ENCODE measurements around the gene LLCFC1.

The LLCFC1 gene

GRCh38 chr7:142950235-142950634 lies 11.0 kb downstream of the LLCFC1 start:
- no peak overlapping the region for H3K4me3 ChIP-seq (ENCODE audit: low read depth, low read length)
- CTCF ChIA-PET: no interaction called here
- POLR2A ChIA-PET: no interaction called here
- no peak for TF ChIP-seq CTCF (IDR thresholded peaks at IDR 0.05; ENCODE audit: insufficient read depth, low read length, missing control alignments)
- DNase-seq (ENCODE audit: low read depth, low spot score): no peak

DNA sequence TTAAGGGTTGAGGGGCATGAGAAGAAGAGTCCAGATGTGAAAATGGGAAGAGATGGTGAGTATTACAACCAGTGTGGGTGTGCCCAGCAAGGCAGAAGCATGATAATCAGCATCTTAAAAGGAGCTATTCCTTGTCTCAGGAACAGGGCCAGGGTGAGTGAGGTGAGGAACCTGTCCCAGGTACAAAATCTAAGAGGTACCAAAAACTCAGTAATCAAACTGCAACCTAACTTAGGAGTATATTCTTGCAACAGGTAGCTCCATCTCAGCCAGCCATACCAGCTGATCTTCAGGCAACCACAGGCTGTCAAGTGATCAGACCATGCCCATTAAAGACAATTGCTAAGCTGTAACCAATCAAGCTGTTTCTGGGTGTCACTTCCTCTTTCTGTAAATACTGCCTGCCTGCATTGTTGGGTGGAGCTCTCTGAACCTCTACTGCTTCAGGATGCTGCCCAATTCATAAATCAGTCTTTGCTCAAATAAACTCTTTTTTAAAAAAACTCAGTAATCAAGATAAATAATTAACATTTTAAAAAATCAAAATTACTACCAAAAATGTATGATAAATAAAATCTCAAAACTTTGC lies 15.5 kb downstream of the LLCFC1 start:
- no peak for DNase-seq (ENCODE audit: low read depth, low spot score)
- CTCF ChIA-PET: no interaction called here
- no peak overlapping the region for H3K4me3 ChIP-seq (ENCODE audit: low read depth, low read length)
- no peak for TF ChIP-seq CTCF (IDR thresholded peaks at IDR 0.05; ENCODE audit: insufficient read depth, low read length, missing control alignments)
- POLR2A ChIA-PET: no interaction called here

DNA sequence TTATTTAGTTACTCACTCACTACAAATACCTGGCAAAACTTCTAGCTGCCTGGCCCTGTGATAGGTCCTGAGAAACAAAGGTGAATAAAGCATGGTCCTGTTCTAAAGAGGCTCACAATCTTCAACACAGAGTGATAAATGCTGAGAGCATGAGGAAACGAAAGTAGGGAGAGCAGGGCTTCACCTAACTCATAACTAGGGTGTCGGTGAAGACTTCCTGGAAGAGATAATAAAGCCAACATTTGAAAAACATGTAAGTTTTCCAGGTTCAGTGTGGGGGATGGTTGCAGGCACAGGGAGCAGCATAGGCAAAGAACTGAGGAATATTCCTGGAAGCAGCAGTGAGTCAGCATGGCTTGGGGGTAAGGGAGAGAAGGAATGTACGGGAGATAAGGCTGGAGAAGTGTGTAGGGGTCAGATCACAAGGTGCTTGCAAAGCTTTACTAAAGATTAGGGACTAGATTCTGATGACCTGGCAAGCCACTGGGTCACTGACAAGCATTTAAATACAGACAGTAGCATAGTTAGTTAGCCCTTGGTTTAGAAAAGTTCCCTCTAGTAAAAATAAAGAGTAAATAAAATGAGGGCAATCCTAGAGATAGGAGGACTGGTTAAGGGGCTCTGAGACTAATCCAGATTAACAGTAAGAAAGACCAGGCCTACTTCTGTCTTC lies 17.8 kb downstream of the LLCFC1 start:
- no peak for TF ChIP-seq CTCF (IDR thresholded peaks at IDR 0.05; ENCODE audit: insufficient read depth, low read length, missing control alignments)
- no peak for DNase-seq (ENCODE audit: low read depth, low spot score)
- ChIA-PET POLR2A (no interaction called here), CTCF (interaction anchor here (1.3 kb wide), 1 partner anchor 258 kb away, joined by 3 read pairs; no protein-coding TSS in a partner anchor)
- no peak overlapping the region for H3K4me3 ChIP-seq (ENCODE audit: low read depth, low read length)

GRCh38 chr7:142957723-142958122 lies 18.4 kb downstream of the LLCFC1 start:
- POLR2A ChIA-PET: no interaction called here
- no peak for TF ChIP-seq CTCF (IDR thresholded peaks at IDR 0.05; ENCODE audit: insufficient read depth, low read length, missing control alignments)
- no peak overlapping the region for H3K4me3 ChIP-seq (ENCODE audit: low read depth, low read length)
- CTCF ChIA-PET: interaction anchor here (1.3 kb wide), 1 partner anchor 257 kb away, joined by 3 read pairs; no protein-coding TSS in a partner anchor
- no peak for DNase-seq (ENCODE audit: low read depth, low spot score)

DNA sequence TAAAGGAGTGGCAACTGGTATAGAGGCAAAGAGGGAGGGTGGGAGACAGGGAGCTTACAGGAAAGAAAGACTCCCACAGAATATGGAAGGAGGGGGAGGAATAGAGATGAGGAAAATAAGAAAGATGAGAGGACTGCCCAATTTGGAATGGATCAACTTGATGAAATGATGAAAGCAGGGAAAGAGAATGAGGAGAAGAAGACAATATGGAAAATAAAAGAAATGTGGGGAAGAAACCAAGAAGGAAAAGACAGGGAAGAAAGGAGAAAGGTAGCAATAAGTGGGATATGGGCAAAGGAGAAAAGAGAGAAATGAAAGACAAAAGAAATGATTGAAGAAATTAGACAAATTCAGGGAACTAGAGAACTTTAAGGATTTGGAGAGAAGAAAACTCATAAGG lies 19.9 kb downstream of the LLCFC1 start:
- no peak overlapping the region for H3K4me3 ChIP-seq (ENCODE audit: low read depth, low read length)
- no peak for DNase-seq (ENCODE audit: low read depth, low spot score)
- TF ChIP-seq CTCF (IDR thresholded peaks at IDR 0.05; ENCODE audit: insufficient read depth, low read length, missing control alignments): no peak
- ChIA-PET POLR2A (no interaction called here), CTCF (no interaction called here)

DNA sequence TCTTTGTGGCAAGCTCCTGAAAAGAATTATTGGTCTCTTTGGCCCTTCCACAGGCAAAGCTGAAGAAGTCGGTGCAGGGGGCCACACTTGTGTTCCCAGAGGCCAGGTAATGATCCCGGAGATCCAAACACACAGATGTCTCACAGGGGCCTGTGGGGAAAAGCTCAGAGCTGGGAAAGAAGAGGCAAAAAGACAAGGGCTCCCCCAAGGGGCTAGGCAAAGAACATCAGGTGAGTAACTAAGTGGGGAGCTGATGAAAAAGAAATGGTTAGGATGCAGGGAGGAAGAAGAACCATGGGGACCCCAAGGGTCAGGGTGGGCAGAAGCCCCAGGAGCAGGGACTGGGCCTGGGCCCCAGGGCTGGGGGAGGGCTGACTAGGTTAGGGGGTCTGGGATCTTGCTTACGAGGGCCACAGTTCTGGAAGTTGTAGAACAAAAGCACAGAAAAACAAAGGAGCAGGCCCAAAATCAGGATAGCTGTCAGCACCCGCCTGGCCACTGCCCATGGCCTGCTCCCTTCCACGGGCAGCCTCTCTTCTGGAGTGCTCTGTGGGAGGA lies 21.8 kb downstream of the LLCFC1 start:
- no peak for DNase-seq (ENCODE audit: low read depth, low spot score)
- ChIA-PET POLR2A (no interaction called here), CTCF (no interaction called here)
- no peak overlapping the region for H3K4me3 ChIP-seq (ENCODE audit: low read depth, low read length)
- TF ChIP-seq CTCF (IDR thresholded peaks at IDR 0.05; ENCODE audit: insufficient read depth, low read length, missing control alignments): no peak
